Large intestine (tissue), 3 donors: ENCODE data around the gene LMO3. TPM values are rescaled to one million over a fixed set of nuclear protein-coding genes. Genes with fewer than 3 reads are reported as not detected.
A peak's percentile ranks its signal among the peaks of the same experiment; 100 is the strongest.

Experiments
- DNase-seq, 2 donors: peaks; one replicate each; pipeline versions ENCODE4 v3.0.0 to v3.0.0-alpha.2; 2013
- H3K27ac ChIP-seq: one replicate; pipeline ENCODE4 v1.5.1; 2013; ENCODE audit warnings: low read length
- H3K27me3 ChIP-seq: 2 replicates; pipeline ENCODE4 v1.6.1; 2013; ENCODE audit warnings: low read length; ENCODE audit not compliant: control insufficient read depth, insufficient read depth
- H3K36me3 ChIP-seq: 2 replicates; pipeline ENCODE4 v1.6.1; 2013; ENCODE audit warnings: low read length; ENCODE audit not compliant: control insufficient read depth, insufficient read depth
- H3K4me1 ChIP-seq: one replicate; pipeline ENCODE4 v1.6.1; 2013; ENCODE audit warnings: low read length; ENCODE audit not compliant: control insufficient read depth, insufficient read depth
- H3K4me3 ChIP-seq: one replicate; pipeline ENCODE4 v1.5.1; 2013; ENCODE audit warnings: low read length
- H3K9me3 ChIP-seq: one replicate; pipeline ENCODE4 v1.6.1; 2013; ENCODE audit warnings: mild to moderate bottlenecking, low read depth, low read length, moderate library complexity; ENCODE audit not compliant: control insufficient read depth
- WGBS: methylation state at CpG from one replicate; pipeline ENCODE4 v1.1.5; 2013; ENCODE audit warnings: low lambda C conversion rate; ENCODE audit not compliant: insufficient coverage; 5-methylcytosine and 5-hydroxymethylcytosine counted together
- polyA plus RNA-seq: library from polyadenylated mRNA; unstranded; fragments of 120-200 nt; gene quantifications from one replicate; pipeline ENCODE4 v1.2.1, GENCODE V29; 2013

Gene LMO3
- polyA plus RNA-seq, 1 donor, result 1.8 TPM

DNA sequence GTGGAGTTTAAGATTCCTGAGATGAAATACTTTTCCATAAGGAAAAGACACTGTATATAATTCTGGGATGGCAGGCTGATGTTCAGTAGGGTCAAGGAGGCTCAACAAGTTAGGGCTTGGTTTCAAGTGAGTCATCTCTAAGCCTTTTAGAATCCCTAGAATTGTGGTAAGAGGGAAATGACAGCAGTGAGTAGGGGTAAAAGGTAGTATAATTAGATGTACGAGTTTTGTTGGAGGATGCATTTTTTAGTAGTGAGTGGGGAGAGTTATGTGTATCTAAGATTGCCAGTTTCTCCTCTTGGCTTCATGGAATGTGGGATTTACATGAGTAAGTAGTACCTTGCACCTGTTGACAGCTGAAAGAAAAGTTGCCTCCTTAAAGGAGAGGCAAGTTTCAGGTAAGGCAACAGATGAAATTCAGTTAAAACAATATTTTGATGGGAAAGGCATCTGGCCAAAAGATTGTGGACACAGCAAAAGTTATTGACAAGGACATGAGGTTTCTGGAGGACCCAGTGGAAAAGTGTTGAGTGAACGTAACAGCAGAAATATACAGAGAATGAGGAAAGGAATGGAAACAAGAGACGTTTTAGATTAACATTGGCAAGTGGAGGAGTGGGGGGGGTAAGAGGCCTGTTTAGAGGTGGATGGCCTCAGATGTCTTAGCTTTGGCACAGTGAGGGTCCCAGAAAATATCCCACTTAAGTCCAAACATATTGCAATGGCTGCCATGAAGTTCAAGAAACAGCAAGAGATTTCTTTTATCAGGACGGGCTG lies 21.8 kb downstream of the LMO3 start:
- no peak for DNase-seq
- no peaks in the 10 kb centered on the region for H3K9me3 ChIP-seq
- no peaks in the 10 kb centered on the region for H3K4me1 ChIP-seq
- no peaks in the 10 kb centered on the region for H3K36me3 ChIP-seq
- H3K27me3 ChIP-seq, result no peaks in the 10 kb centered on the region
- H3K27ac ChIP-seq, result no peak overlapping the region
- no peak overlapping the region for H3K4me3 ChIP-seq
- 76% methylated on average over 3 of the region's 4 CpGs for WGBS

DNA sequence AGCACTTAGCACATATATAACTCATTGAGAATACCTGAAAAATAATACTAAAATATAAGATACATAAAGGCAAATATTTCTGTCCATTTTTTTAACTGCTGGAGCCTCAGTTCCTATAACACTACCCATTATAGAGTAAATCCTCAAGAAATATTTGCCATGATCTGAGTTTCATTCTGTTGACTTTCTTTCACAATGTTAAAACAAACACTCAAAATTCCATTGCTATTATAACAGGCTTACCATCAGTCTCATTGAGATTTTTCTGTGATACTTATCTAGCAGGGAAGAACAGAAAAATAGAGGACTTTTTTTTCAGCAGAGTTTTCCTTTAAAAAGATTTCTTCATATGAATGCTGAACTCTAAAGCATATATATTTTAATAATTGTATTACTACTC lies 24.5 kb downstream of the LMO3 start:
- no peaks in the 10 kb centered on the region for H3K4me1 ChIP-seq
- H3K27me3 ChIP-seq, result no peaks in the 10 kb centered on the region
- H3K9me3 ChIP-seq, result no peaks in the 10 kb centered on the region
- DNase-seq, result no peak
- no peak overlapping the region for H3K27ac ChIP-seq
- no peak overlapping the region for H3K4me3 ChIP-seq
- no peaks in the 10 kb centered on the region for H3K36me3 ChIP-seq

DNA sequence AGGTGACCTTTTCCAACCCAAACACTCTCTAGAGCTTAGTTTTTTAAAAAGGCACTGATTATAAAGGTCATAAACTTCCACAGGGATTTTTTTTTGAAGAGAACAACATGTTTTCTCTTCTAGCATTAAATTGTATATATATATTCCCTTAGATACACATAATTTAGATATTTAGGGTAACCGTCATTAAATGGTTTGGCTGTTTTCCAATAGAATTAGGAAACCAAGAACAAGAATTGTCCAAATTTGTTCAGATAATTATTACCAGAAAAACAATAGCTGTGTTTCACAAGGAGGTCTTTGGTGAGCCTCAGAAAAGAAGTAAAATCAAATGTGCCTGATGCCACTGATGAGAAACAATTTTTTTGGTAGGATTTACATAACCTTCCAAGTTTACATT lies 26.9 kb downstream of the LMO3 start:
- DNase-seq, result no peak
- Histone ChIP-seq H3K9me3 (no peaks in the 10 kb centered on the region), H3K4me3 (no peak overlapping the region), H3K4me1 (no peaks in the 10 kb centered on the region), H3K27ac (no peak overlapping the region), H3K27me3 (no peaks in the 10 kb centered on the region), H3K36me3 (no peaks in the 10 kb centered on the region)
- no CpG with 5 or more reads among the region's 1 CpG for WGBS

DNA sequence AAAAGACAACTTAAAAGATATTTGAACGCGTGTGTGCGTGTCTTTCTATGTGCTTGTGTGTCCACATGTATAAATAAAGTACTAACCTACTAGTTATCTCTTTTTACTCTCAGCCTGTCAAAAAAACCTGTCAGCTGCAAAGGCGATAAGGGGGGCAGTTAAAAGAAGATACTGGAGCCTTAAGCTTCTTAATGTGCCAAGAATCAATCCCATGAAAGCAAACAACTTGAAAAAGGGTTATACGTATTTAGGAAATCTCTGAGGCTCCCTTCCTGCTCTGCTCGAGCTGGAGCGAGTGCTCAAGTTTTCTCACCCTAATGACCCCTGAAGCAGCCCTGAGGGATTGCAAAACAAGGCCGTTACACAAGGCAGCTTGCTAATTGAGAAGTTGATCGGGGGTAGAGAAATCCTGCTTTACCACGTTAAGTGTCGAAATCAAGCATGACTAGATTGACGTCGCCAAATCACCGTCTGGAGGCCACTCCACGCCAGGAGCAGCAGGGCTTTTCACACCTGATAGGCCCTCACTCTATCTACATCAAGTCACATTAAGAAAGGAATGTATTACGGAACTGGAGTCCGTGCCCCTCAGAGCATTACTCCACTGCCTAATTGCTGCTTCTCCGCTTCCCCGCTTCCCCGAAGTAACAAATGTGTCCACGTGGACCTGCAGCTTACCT lies 32.4 kb downstream of the LMO3 start:
- no peaks in the 10 kb centered on the region for H3K27me3 ChIP-seq
- no peaks in the 10 kb centered on the region for H3K9me3 ChIP-seq
- H3K4me3 ChIP-seq, result no peak overlapping the region
- H3K4me1 ChIP-seq, result no peaks in the 10 kb centered on the region
- DNase-seq, result peak in 1 of 2 donors; percentile 3
- no peak overlapping the region for H3K27ac ChIP-seq
- no peaks in the 10 kb centered on the region for H3K36me3 ChIP-seq
- 70% methylated on average over 2 of the region's 21 CpGs for WGBS

DNA sequence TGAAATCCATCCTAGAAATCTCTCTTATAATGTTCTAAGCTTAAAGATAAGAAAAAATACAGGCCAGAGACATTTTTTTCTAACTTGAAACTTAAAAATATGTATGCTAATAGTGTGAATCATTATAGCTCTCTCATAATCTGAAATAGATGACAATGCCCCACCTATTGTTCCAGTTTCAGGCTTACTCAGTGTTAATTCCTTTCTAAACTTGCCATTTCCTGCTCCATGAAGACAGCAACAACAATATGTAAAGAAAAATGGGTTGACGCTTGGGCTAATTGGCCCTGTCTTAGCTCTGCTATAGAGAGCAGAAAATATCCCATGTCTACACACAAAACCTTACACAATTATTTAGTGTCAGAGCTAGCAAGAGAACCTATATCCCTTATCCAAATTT lies 37.1 kb downstream of the LMO3 start:
- WGBS, result no CpG with 5 or more reads among the region's 1 CpG
- no peak for DNase-seq
- Histone ChIP-seq H3K4me1 (no peaks in the 10 kb centered on the region), H3K36me3 (no peaks in the 10 kb centered on the region), H3K27ac (no peak overlapping the region), H3K9me3 (no peaks in the 10 kb centered on the region), H3K4me3 (no peak overlapping the region), H3K27me3 (no peaks in the 10 kb centered on the region)

DNA sequence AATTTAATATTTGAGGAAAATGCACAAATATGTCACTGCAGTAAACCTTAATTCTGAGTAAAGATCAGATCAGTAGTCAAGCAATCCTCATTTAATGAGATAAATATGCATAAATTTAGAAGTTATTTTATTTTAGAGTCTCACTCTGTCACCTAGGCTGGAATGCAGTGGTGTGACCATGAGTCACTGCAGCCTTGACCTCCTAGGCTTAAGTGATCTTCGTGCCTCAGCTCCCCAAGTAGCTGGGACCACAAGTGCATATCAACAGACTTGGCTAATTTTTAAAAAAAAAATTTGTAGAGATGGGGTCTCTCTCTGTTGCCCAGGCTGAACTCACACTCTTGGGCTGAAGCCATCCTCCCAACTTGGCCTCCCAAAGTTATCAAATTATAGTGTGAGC lies 41.3 kb downstream of the LMO3 start:
- no peaks in the 10 kb centered on the region for H3K36me3 ChIP-seq
- no peak for DNase-seq
- H3K4me1 ChIP-seq, result no peaks in the 10 kb centered on the region
- no peak overlapping the region for H3K4me3 ChIP-seq
- H3K27me3 ChIP-seq, result no peaks in the 10 kb centered on the region
- no CpG with 5 or more reads among the region's 1 CpG for WGBS
- H3K9me3 ChIP-seq, result no peaks in the 10 kb centered on the region
- no peak overlapping the region for H3K27ac ChIP-seq

DNA sequence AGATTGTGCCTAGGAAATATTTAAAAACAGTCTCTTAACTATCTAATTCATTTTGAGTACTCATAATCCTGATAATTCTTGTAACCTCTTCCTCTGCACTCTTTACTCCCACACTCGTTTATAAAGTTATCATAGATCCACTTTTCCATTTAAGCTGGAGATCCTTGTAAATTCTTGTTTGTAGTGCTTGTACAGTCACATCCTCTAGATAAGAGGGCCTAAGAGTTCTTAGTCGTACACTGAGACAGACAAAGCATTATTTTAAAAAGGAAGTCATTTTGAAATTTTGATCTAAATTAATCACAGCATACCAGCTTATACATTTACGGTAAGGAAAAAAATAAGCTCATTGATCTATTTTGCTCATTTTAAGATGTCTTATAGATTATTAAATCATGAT lies 42.5 kb downstream of the LMO3 start:
- H3K36me3 ChIP-seq, result no peaks in the 10 kb centered on the region
- no peaks in the 10 kb centered on the region for H3K27me3 ChIP-seq
- no peak overlapping the region for H3K27ac ChIP-seq
- no peaks in the 10 kb centered on the region for H3K4me1 ChIP-seq
- no peak overlapping the region for H3K4me3 ChIP-seq
- WGBS, result 85% methylated on average over 2 of the region's 3 CpGs
- no peaks in the 10 kb centered on the region for H3K9me3 ChIP-seq
- DNase-seq, result no peak

DNA sequence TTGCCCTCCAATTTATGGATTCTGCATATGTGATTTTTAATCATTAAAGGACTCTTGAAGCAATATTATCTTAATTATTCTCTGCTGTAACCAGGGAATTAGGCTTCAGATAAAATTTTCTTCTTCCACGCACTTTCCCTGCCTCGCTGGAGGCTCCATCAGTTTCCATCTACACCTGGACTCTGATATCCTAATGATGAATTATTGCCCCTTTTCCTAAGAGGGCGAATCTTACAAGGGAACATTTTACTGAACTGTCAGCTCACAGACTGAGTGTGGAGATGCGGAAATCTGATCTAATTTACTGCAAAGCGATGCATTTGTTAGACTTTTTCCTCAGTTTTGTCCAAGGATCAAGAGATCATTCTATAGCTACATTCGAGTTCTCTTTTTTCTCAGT lies 43.0 kb downstream of the LMO3 start:
- H3K27me3 ChIP-seq, result no peaks in the 10 kb centered on the region
- WGBS, result 74% methylated on average over 2 of the region's 6 CpGs
- no peak overlapping the region for H3K4me3 ChIP-seq
- no peaks in the 10 kb centered on the region for H3K36me3 ChIP-seq
- H3K9me3 ChIP-seq, result no peaks in the 10 kb centered on the region
- no peak for DNase-seq
- no peak overlapping the region for H3K27ac ChIP-seq
- no peaks in the 10 kb centered on the region for H3K4me1 ChIP-seq

DNA sequence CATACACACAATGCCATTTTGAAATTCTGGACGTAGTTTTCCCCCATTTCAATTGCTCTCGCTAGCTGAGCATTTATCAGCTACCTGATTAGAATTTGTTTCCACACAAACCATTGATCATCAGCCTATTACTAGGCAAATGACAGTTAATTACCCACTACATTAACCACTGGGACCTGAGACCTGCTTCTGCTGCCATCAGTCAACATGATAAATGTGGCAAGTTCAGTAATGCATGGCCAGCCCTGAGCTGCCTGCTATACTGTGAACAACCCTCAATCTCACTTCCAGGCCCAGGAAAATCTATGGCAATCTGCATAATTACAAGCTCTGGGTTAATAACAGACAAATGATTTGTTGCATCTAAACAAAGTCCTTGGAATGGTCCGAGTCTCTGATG lies 43.5 kb downstream of the LMO3 start:
- Histone ChIP-seq H3K27ac (no peak overlapping the region), H3K36me3 (no peaks in the 10 kb centered on the region), H3K27me3 (no peaks in the 10 kb centered on the region), H3K9me3 (no peaks in the 10 kb centered on the region), H3K4me1 (no peaks in the 10 kb centered on the region), H3K4me3 (no peak overlapping the region)
- no peak for DNase-seq
- no CpG with 5 or more reads among the region's 3 CpGs for WGBS

DNA sequence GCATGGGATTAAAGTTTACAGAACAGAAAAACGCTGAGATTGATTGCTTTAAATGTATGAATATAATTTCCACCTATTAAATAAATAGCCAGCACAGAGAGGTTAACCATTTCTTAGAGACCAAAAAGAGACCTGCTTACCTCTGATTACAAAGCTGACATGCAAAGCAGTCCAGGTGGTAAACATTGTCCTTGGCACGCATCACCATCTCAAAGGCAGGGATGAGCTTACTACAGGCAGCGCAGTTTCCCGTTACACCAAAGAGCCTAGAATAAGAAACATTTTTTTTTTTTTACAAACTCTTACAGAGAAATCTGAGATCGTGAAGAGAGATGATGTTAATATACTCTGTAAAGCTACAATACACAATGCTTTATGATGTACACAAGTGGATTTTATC lies 45.7 kb downstream of the LMO3 start:
- DNase-seq, result no peak
- H3K36me3 ChIP-seq, result no peaks in the 10 kb centered on the region
- no peak overlapping the region for H3K27ac ChIP-seq
- no peaks in the 10 kb centered on the region for H3K27me3 ChIP-seq
- no peaks in the 10 kb centered on the region for H3K4me1 ChIP-seq
- no peak overlapping the region for H3K4me3 ChIP-seq
- no peaks in the 10 kb centered on the region for H3K9me3 ChIP-seq
- 44% methylated on average over 2 of the region's 5 CpGs for WGBS

DNA sequence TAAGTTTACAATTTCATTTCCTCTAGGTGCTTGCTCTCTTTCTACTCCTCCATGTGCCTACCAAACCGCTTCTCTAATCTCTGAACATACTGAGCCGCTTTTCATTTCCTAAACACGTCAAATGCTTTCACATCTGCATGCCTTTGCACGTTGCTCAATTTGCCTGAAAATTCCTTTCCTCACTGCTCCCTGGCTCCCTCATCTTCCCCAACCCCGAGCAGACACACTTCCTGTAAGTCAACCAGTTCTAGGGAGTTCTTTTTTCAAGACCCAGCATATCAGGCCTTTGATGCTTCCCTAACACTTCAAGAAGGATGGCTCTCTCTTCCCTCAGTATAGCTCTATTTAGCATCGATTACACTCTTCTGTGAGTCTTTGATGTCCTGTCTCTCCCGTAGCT lies 50.3 kb downstream of the LMO3 start:
- no peak overlapping the region for H3K27ac ChIP-seq
- no peak overlapping the region for H3K4me3 ChIP-seq
- no peaks in the 10 kb centered on the region for H3K4me1 ChIP-seq
- no peaks in the 10 kb centered on the region for H3K9me3 ChIP-seq
- H3K27me3 ChIP-seq, result no peaks in the 10 kb centered on the region
- 92% methylated on average over 2 of the region's 7 CpGs for WGBS
- H3K36me3 ChIP-seq, result no peaks in the 10 kb centered on the region
- DNase-seq, result no peak
